Hepatocyte (in vitro differentiated cells): ENCODE measurements around the gene TMEM175. TPM values are rescaled to one million over a fixed set of nuclear protein-coding genes. Genes with fewer than 3 reads are reported as not detected.

Experiments used
- DNase-seq: peaks from one replicate; pipeline ENCODE4 v3.0.0-alpha.2; 2016; ENCODE audit warnings: low spot score
- H2AFZ ChIP-seq: fragments of 200-600 bp; sonication (generic); 2 replicates; pipeline ENCODE4 v1.6.0; 2016; ENCODE audit warnings: antibody characterized with exemption, mild to moderate bottlenecking
- H3K27ac ChIP-seq: fragments of 200-600 bp; sonication (generic); 2 replicates; pipeline ENCODE4 v1.5.1; 2016; ENCODE audit warnings: mild to moderate bottlenecking
- H3K27me3 ChIP-seq: fragments of 200-600 bp; sonication (generic); 2 replicates; pipeline ENCODE4 v1.6.1; 2016
- H3K36me3 ChIP-seq: fragments of 200-600 bp; sonication (generic); replicated peaks from 2 replicates; pipeline ENCODE4 v1.5.1; 2016; ENCODE audit warnings: low read depth; ENCODE audit not compliant: insufficient read depth
- H3K4me1 ChIP-seq: fragments of 200-600 bp; sonication (generic); 2 replicates; pipeline ENCODE4 v1.5.1; 2016; ENCODE audit warnings: mild to moderate bottlenecking, moderate library complexity; ENCODE audit not compliant: insufficient read depth
- H3K4me2 ChIP-seq: fragments of 200-600 bp; sonication (generic); 2 replicates; pipeline ENCODE4 v1.6.0; 2016
- H3K4me3 ChIP-seq: fragments of 200-600 bp; sonication (generic); 2 replicates; pipeline ENCODE4 v1.5.1; 2016; ENCODE audit warnings: mild to moderate bottlenecking
- H3K79me2 ChIP-seq: fragments of 200-600 bp; sonication (generic); 2 replicates; pipeline ENCODE4 v1.6.0; 2017; ENCODE audit warnings: mild to moderate bottlenecking
- H3K9me2 ChIP-seq: fragments of 200-600 bp; sonication (generic); replicated peaks from 2 replicates; pipeline ENCODE4 v1.6.0; 2017; ENCODE audit warnings: mild to moderate bottlenecking; ENCODE audit not compliant: insufficient read depth
- H3K9me3 ChIP-seq: fragments of 200-600 bp; sonication (generic); 2 replicates; pipeline ENCODE4 v1.5.1; 2016; ENCODE audit warnings: low read depth, mild to moderate bottlenecking
- H4K20me1 ChIP-seq: fragments of 200-600 bp; sonication (generic); 2 replicates; pipeline ENCODE4 v1.6.0; 2016; ENCODE audit warnings: mild to moderate bottlenecking; ENCODE audit not compliant: insufficient read depth, poor library complexity, severe bottlenecking
- EZH2 ChIP-seq: fragments of 200-600 bp; sonication (generic); IDR thresholded peaks from 2 replicates; pipeline ENCODE4 v1.6.1; 2016; ENCODE audit warnings: antibody characterized with exemption, mild to moderate bottlenecking, borderline replicate concordance
- EZH2phosphoT487 ChIP-seq: fragments of 200-600 bp; sonication (generic); IDR thresholded peaks from one replicate; pipeline ENCODE4 v1.6.1; 2018; ENCODE audit warnings: antibody characterized with exemption, mild to moderate bottlenecking, low read depth, moderate library complexity; ENCODE audit not compliant: unreplicated experiment, severe bottlenecking
- WGBS: methylation state at CpG from one replicate; pipeline ENCODE4 v1.1.6; 2016; ENCODE audit warnings: low lambda C conversion rate; ENCODE audit errors: missing lambda C conversion rate; 5-methylcytosine and 5-hydroxymethylcytosine counted together
- polyA plus RNA-seq: library from polyadenylated mRNA; unstranded; fragments of >200 nt; fragmentation: Nextera tagmentation; extraction: Ambion mirVana; gene quantifications from 2 replicates; pipeline ENCODE4 v1.2.1, GENCODE V29; 2016
- total RNA-seq: library from RNA; depleted of rRNA; stranded (reverse); fragments of >200 nt; gene quantifications from 2 replicates; pipeline ENCODE4 v1.2.3, GENCODE V29; 2014
- TF ChIP-seq, protein P1 (sequence below): fragments of 200-600 bp; sonication (generic); IDR thresholded peaks from 2 replicates; pipeline ENCODE4 v1.5.1; 2016; ENCODE audit warnings: antibody characterized with exemption, mild to moderate bottlenecking; ENCODE audit not compliant: poor library complexity

Gene TMEM175
- total and polyA plus RNA-seq, 2 experiments from 2014 or later = 14.8 to 31.4 TPM

DNA sequence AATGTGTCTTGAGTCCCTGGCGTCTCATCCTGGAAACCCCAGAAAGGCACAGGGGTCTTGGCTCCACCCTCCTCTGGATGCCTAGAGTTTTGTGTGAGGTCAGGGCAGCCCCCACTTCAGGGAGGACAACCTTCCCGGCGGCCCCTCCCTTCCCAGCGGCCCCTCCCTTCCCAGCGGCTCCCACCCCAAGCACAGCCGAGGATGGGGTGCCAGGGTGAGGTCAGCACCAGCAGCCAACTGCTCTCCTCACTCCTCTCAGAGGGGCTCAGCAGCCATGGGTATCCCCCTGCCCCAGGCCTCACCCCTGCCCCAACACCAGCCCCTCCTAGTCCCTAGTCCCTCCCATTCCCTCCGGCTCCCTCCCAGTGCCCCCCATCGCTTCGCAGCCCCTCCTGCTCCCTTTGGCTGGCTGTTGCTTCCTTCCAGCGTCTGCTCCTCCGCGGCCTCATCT lies 23.7 kb downstream of the TMEM175 start:
- Histone ChIP-seq H2AFZ (no peak overlapping the region), H3K9me3 (no peaks in the 10 kb centered on the region), H3K4me3 (no peak overlapping the region), H4K20me1 (no peaks in the 10 kb centered on the region), H3K27ac (no peak overlapping the region), H3K9me2 (no peaks in the 10 kb centered on the region), H3K4me2 (no peak overlapping the region), H3K36me3 (no peaks in the 10 kb centered on the region), H3K79me2 (no peaks in the 10 kb centered on the region), H3K27me3 (no peaks in the 10 kb centered on the region), H3K4me1 (no peaks in the 10 kb centered on the region)
- 94% methylated on average over 5 of the region's 12 CpGs for WGBS
- TF ChIP-seq EZH2 = no peak
- TF ChIP-seq, protein P1, sequence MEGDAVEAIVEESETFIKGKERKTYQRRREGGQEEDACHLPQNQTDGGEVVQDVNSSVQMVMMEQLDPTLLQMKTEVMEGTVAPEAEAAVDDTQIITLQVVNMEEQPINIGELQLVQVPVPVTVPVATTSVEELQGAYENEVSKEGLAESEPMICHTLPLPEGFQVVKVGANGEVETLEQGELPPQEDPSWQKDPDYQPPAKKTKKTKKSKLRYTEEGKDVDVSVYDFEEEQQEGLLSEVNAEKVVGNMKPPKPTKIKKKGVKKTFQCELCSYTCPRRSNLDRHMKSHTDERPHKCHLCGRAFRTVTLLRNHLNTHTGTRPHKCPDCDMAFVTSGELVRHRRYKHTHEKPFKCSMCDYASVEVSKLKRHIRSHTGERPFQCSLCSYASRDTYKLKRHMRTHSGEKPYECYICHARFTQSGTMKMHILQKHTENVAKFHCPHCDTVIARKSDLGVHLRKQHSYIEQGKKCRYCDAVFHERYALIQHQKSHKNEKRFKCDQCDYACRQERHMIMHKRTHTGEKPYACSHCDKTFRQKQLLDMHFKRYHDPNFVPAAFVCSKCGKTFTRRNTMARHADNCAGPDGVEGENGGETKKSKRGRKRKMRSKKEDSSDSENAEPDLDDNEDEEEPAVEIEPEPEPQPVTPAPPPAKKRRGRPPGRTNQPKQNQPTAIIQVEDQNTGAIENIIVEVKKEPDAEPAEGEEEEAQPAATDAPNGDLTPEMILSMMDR = no peak
- TF ChIP-seq EZH2phosphoT487 = no peak
- DNase-seq = no peak

DNA sequence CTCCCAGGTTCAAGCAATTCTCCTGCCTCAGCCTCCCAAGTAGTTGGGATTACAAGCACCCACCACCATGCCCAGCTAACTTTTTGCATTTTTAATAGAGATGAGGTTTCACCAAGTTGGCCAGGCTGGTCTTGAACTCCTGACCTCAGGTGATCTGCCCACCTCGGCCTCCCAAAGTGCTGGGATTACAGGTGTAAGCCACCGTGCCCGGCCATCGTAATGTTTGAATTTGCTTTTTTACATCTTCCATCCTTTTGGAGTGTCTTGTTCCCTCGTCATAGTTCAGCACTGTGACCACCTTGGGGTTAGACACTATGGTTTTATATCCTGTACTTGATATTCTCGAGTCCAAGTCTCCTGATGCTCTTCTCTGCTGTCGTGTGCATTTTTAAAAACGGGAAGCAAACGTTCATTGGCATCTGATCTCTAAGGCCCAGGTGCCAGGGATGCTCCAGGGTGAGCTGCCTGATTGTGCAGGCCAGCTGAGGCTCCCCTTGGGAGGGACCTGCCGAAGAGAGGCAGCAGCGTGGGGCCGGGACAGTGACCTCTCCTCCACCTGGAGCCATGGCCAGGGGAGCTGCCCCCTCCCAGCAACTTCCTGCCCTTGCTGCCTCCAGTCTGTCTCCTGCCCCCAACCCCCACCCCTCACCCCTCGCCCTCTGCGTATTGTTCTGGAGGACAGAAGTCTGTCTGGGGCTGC lies 24.4 kb downstream of the TMEM175 start:
- 85% methylated on average over 14 of the region's 14 CpGs for WGBS
- no peaks in the 10 kb centered on the region for H3K36me3 ChIP-seq
- no peak overlapping the region for H2AFZ ChIP-seq
- no peaks in the 10 kb centered on the region for H3K4me1 ChIP-seq
- TF ChIP-seq EZH2 = no peak
- TF ChIP-seq EZH2phosphoT487 = no peak
- TF ChIP-seq, protein P1 = no peak
- H4K20me1 ChIP-seq = no peaks in the 10 kb centered on the region
- no peaks in the 10 kb centered on the region for H3K27me3 ChIP-seq
- H3K9me2 ChIP-seq = no peaks in the 10 kb centered on the region
- H3K4me2 ChIP-seq = no peak overlapping the region
- no peaks in the 10 kb centered on the region for H3K9me3 ChIP-seq
- no peak overlapping the region for H3K27ac ChIP-seq
- H3K79me2 ChIP-seq = no peaks in the 10 kb centered on the region
- no peak overlapping the region for H3K4me3 ChIP-seq
- no peak for DNase-seq

DNA sequence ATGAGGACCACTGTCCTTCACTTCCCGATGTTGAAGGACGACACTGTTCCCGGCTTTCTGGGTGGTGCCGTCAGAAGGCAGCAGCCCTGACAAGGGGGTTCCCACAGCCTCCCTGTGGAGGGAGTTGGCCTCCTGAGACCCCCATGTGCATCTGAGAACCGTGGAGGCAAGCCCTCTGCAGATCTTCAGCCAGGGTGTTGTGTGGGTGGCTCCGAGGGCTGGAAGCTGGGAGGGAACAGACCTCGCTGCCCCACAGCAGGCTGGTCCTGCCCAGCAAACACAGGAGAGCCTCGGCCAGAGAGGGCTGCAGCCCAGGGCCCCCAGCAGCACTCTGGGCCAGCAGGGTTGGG lies 24.9 kb downstream of the TMEM175 start:
- Histone ChIP-seq H3K9me2 (no peaks in the 10 kb centered on the region), H3K27ac (no peak overlapping the region), H3K4me1 (no peaks in the 10 kb centered on the region), H3K27me3 (no peaks in the 10 kb centered on the region), H2AFZ (no peak overlapping the region), H3K4me3 (no peak overlapping the region), H4K20me1 (no peaks in the 10 kb centered on the region), H3K9me3 (no peaks in the 10 kb centered on the region), H3K79me2 (no peaks in the 10 kb centered on the region), H3K36me3 (no peaks in the 10 kb centered on the region), H3K4me2 (no peak overlapping the region)
- 85% methylated on average over 8 of the region's 8 CpGs for WGBS
- DNase-seq = no peak
- TF ChIP-seq, protein P1 = no peak
- no peak for TF ChIP-seq EZH2phosphoT487
- TF ChIP-seq EZH2 = no peak
